ENCODE results near the gene POLR3C. TPM values are rescaled to one million over a fixed set of nuclear protein-coding genes. Genes with fewer than 3 reads are reported as not detected.
"Not testable (repeated sequence)": the region's sequence is repeated elsewhere in the genome, so short reads cannot be mapped to it uniquely, and the experiment has no call there.

Gene POLR3C
- polyA plus RNA-seq, 4 donors, result 29.5 to 36.7 (median 35.1) TPM

GRCh38 chr1:145812977-145813810 lies 10.8 kb upstream of the POLR3C start:
- DNase-seq (ENCODE audit: low read depth in 4 of 4, low spot score in 3 of 4), result not testable (repeated sequence)

- DNase-seq (ENCODE audit: low read depth in 4 of 4, low spot score in 3 of 4), result not testable (repeated sequence)
Measured at GRCh38 chr1:145818095-145818494, 5.9 kb upstream of the POLR3C start.

- not testable (repeated sequence) for DNase-seq (ENCODE audit: low read depth in 4 of 4, low spot score in 3 of 4)
Measured at GRCh38 chr1:145822779-145823331, 1.1 kb upstream of the POLR3C start.

GRCh38 chr1:145824499-145824842 lies 471 bp downstream of the POLR3C start:
- DNase-seq (ENCODE audit: low read depth in 4 of 4, low spot score in 3 of 4), result no peak

GRCh38 chr1:145826030-145826429 lies 2.0 kb downstream of the POLR3C start:
- DNase-seq (ENCODE audit: low read depth in 4 of 4, low spot score in 3 of 4), result no peak

GRCh38 chr1:145827966-145828365 lies 4.0 kb downstream of the POLR3C start:
- DNase-seq (ENCODE audit: low read depth in 4 of 4, low spot score in 3 of 4), result no peak

- no peak for DNase-seq (ENCODE audit: low read depth in 4 of 4, low spot score in 3 of 4)
Measured at GRCh38 chr1:145828367-145829026, 4.5 kb downstream of the POLR3C start.

GRCh38 chr1:145830810-145831209 lies 6.8 kb downstream of the POLR3C start:
- not testable (repeated sequence) for DNase-seq (ENCODE audit: low read depth in 4 of 4, low spot score in 3 of 4)

GRCh38 chr1:145837656-145838055 lies 13.7 kb downstream of the POLR3C start:
- no peak for DNase-seq (ENCODE audit: low read depth in 4 of 4, low spot score in 3 of 4)

GRCh38 chr1:145843031-145843430 lies 19.0 kb downstream of the POLR3C start:
- DNase-seq (ENCODE audit: low read depth in 4 of 4, low spot score in 3 of 4), result no peak

GRCh38 chr1:145845144-145845513 lies 21.1 kb downstream of the POLR3C start:
- DNase-seq (ENCODE audit: low read depth in 4 of 4, low spot score in 3 of 4), result no peak

GRCh38 chr1:145845514-145846161 lies 21.6 kb downstream of the POLR3C start, which contains the start of gene NUDT17:
Gene NUDT17, plus strand, starts transcription at chr1:145845630. Its CDS starts 11 bp downstream, at chr1:145845641.
- DNase-seq (ENCODE audit: low read depth in 4 of 4, low spot score in 3 of 4), result peak; percentile 58 to 70 (median 66)

- peak in 1 of 4 donors; percentile 20 for DNase-seq (ENCODE audit: low read depth in 4 of 4, low spot score in 3 of 4)
Measured at GRCh38 chr1:145846201-145846612, 22.2 kb downstream of the POLR3C start.

GRCh38 chr1:145847827-145848226 lies 23.8 kb downstream of the POLR3C start:
- DNase-seq (ENCODE audit: low read depth in 4 of 4, low spot score in 3 of 4), result no peak

- DNase-seq (ENCODE audit: low read depth in 4 of 4, low spot score in 3 of 4), result no peak
Measured at GRCh38 chr1:145849356-145850160, 25.6 kb downstream of the POLR3C start.

- DNase-seq (ENCODE audit: low read depth in 4 of 4, low spot score in 3 of 4), result no peak
Measured at GRCh38 chr1:145855426-145855948, 31.5 kb downstream of the POLR3C start.

GRCh38 chr1:145857170-145857569 lies 33.2 kb downstream of the POLR3C start:
- DNase-seq (ENCODE audit: low read depth in 4 of 4, low spot score in 3 of 4), result no peak

- DNase-seq (ENCODE audit: low read depth in 4 of 4, low spot score in 3 of 4), result peak in 3 of 4 donors; percentile 3 to 27 (median 6)
Measured at GRCh38 chr1:145858238-145858900, 34.4 kb downstream of the POLR3C start.

- DNase-seq (ENCODE audit: low read depth in 4 of 4, low spot score in 3 of 4), result peak; percentile 83 to 90 (median 90)
Measured at GRCh38 chr1:145858901-145859490, 35.0 kb downstream of the POLR3C start, which contains the start of gene PIAS3. Gene PIAS3, minus strand, starts transcription at chr1:145859081. Its CDS starts 91 bp downstream, at chr1:145858990.

Measured in left renal pelvis (tissue), 4 donors.